Activated gamma-delta T cell treated with Interleukin-2 at 50 U/mL for 16 hours (primary cell): ENCODE data around the gene CTCF.

ENCODE experiments used
- DNase-seq: peaks from one replicate; pipeline ENCODE4 v3.0.0-alpha.2; 2020

CTCF gene

GRCh38 chr16:67535201-67535600 is 27.1 kb upstream of the CTCF start:
- no peak for DNase-seq

GRCh38 chr16:67537270-67537635 is 25.1 kb upstream of the CTCF start:
- DNase-seq, result peak; percentile 37

GRCh38 chr16:67537636-67538591 is 24.4 kb upstream of the CTCF start:
- DNase-seq, result peak; percentile 60

- DNase-seq, result no peak
Measured at GRCh38 chr16:67538666-67539101, 23.6 kb upstream of the CTCF start.

GRCh38 chr16:67539271-67539670 is 23.1 kb upstream of the CTCF start:
- no peak for DNase-seq

GRCh38 chr16:67539691-67540635 is 22.4 kb upstream of the CTCF start:
- DNase-seq, result no peak

- no peak for DNase-seq
Measured at GRCh38 chr16:67540756-67541155, 21.6 kb upstream of the CTCF start.

- no peak for DNase-seq
Measured at GRCh38 chr16:67541391-67542263, 20.7 kb upstream of the CTCF start.

GRCh38 chr16:67542464-67542863 is 19.9 kb upstream of the CTCF start:
- peak; percentile 68 for DNase-seq

GRCh38 chr16:67543036-67543435 is 19.3 kb upstream of the CTCF start:
- no peak for DNase-seq

GRCh38 chr16:67543582-67543981 is 18.7 kb upstream of the CTCF start:
- no peak for DNase-seq

- DNase-seq, result no peak
Measured at GRCh38 chr16:67544329-67544841, 17.9 kb upstream of the CTCF start.

GRCh38 chr16:67544844-67545664 is 17.3 kb upstream of the CTCF start:
- DNase-seq, result no peak

- no peak for DNase-seq
Measured at GRCh38 chr16:67545665-67546024, 16.7 kb upstream of the CTCF start.

GRCh38 chr16:67546091-67546501 is 16.2 kb upstream of the CTCF start:
- DNase-seq, result no peak

GRCh38 chr16:67546761-67547422 is 15.4 kb upstream of the CTCF start:
- peak; percentile 75 for DNase-seq

GRCh38 chr16:67547423-67548264 is 14.7 kb upstream of the CTCF start:
- DNase-seq, result peak; percentile 52

GRCh38 chr16:67548265-67549126 is 13.8 kb upstream of the CTCF start:
- DNase-seq, result no peak

- no peak for DNase-seq
Measured at GRCh38 chr16:67549240-67549639, 13.1 kb upstream of the CTCF start.
